Fibroblast of skin of right biceps (primary cell): ENCODE data around the gene ESPN.
A peak's percentile ranks its signal among the peaks of the same experiment; 100 is the strongest.
"Not testable (repeated sequence)": the region's sequence is repeated elsewhere in the genome, so short reads cannot be mapped to it uniquely, and the experiment has no call there.

Experiments used
- DNase-seq: peaks from one replicate; pipeline ENCODE4 v3.0.0-alpha.2; 2013

Gene ESPN

DNA sequence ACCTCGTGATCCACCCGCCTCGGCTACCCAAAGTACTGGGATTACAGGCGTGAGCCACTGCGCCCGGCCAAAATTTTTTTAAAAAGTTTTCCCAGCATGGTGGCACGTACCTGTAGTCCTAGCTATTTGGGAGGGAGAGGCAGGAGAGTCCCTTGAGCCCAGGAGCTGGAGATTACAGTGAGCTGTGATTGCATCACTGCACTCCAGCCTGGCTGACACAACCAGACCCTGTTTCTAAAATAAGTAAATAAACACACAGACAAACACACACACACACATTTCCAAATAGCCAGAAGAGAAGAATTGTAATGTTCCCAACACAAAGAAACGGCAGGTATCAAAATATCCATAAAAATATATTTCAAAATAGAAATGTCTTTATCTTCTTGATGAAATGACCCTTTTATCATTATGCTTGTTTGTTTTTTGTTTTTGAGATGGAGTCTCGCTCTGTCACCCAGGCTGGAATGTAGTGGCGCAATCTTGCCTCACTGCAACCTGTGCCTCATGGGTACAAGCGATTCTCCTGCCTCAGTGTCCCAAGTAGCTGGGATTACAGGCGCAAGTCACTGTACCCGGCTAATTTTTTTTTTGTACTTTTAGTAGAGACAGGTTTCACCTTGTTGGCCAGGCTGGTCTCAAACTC lies 14.2 kb upstream of the ESPN start:
- no peak for DNase-seq

- no peak for DNase-seq
These were observed 11.7 kb upstream of the ESPN start for GRCh38 chr1:6412896-6413295.

GRCh38 chr1:6414443-6414844 lies 10.1 kb upstream of the ESPN start:
- peak; percentile 37 for DNase-seq

DNA sequence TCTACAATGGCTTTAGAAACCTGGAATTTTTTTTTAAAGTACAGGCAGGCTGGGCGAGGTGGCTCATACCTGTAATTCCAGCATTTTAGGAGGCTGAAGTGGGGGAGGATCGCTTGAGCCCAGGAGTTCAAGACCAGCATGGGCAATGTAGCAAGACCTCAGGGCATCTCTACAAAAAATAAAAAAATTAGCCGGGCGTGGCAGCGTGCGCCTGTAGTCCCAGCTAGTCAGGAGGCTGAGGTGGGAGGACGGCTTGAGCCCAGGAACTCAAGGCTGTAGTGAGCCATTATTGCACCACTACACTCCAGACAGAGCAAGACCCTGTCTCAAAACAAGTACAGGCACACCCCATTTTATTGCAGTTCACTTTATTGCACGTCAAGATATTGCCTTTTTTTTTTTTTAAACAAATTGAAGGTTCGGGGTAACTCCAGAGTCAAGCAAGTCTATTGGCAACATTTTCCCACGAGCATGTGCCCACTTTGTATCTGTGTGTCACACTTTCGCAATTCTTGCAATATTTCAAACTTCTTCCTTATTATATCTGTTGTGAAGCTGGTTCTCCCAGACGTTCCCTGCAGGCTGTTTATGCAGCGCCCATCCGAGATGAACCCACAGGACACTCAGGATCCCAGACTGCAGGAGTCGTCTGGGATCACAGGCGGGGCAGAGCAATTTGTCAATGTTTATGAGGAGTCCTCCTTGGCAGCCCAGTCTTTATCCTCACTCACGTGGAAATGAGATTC lies 9.5 kb upstream of the ESPN start:
- no peak for DNase-seq

- DNase-seq = no peak
These were observed 8.3 kb upstream of the ESPN start for GRCh38 chr1:6416295-6416656.

- DNase-seq = no peak
These were observed 7.7 kb upstream of the ESPN start for GRCh38 chr1:6416906-6417305.

- DNase-seq = no peak
These were observed 6.5 kb upstream of the ESPN start for GRCh38 chr1:6417961-6418667.

DNA sequence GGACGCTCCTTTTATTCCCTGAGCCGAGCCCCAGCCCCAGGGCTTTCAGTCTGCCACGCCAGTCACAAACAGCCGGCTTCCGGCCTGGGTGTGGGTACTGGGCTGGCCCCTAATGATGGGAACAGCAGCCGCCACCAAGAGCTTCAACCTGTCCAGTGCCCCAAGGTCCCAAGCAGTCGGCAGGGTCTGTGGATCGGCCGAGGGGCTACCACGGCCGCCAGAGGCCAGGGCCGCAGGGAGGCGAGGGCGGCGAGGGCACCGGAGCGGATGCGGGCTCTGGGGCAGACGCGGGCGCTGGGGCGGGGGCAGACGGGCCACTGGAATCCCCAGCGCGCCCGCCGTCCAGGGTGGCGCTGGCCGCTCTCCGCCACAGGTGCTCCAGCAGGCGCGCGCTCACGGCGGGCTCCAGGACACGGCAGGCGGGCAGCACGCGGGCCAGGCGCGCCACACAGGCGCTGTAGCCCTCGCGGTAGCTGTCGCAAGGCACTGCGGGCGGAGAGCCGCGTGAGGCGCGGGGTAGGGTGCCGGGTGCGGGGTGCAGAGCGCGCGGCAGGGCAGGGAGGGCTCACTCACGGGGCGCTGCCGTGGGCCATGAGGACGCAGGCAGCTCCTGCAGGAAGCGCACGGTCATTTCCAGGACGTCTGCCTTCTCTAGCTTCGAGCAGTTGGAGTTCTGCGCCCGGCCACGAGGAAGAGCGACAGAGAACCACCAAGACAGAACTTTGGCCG lies 5.7 kb upstream of the ESPN start:
- DNase-seq = no peak

DNA sequence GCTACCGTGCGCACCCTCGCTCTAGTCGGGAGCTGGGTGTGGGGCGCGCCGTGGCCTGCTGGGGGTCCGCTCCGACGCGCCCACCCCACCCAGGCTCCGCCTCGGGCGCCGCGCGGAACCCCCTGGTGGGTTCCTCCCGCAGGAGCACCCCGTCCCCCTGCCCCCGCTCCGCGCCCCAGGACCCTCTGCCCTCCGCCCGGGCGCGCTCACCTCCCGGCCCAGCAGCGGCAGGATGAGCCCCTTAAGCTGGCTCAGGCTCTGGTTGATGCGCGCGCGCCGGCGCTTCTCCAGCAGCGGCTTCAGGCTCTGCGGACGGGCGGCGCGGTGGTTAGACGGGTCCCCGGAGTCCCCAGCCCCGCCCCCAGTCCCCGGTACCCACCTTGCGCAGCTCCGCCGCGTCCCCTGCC lies 5.2 kb upstream of the ESPN start:
- no peak for DNase-seq

DNA sequence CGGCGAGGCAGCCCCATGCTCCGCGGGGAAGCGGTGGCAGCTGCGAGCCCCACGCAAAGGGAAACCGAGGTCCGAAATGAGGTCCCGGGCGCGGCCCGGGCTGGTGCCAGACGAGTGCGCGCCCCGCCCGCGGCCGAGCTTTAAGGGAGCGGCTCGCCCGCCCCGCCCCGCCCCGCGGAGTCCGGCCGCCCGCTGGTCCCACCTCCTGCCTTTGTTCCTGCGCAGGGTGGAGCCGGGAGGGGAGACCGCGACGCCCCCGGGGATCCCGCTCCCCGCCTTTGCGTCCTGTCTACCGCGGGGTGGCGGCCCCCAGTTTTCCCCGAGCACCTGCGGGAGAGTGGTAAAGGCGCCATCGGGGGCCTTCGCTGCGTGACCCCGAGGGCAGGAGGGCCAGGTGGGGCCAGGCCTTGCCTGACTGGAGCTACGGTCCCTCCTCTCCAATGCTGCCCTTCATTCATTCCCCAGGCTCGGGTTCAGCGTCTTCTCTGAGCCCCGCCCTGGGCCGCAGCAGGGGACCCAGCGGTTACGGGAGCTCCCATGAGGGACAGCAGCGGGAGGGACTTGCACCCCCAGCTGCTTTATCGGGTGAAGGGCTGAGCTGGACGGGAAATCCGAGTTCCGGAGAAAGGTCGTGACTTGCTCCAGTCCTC lies 4.6 kb upstream of the ESPN start, which contains the start of gene HES2:
Gene HES2 (minus strand): TSS at position 116 of the 650 bp plus-strand sequence. CDS start 99 bp downstream, at position 17.
- DNase-seq = no peak

DNA sequence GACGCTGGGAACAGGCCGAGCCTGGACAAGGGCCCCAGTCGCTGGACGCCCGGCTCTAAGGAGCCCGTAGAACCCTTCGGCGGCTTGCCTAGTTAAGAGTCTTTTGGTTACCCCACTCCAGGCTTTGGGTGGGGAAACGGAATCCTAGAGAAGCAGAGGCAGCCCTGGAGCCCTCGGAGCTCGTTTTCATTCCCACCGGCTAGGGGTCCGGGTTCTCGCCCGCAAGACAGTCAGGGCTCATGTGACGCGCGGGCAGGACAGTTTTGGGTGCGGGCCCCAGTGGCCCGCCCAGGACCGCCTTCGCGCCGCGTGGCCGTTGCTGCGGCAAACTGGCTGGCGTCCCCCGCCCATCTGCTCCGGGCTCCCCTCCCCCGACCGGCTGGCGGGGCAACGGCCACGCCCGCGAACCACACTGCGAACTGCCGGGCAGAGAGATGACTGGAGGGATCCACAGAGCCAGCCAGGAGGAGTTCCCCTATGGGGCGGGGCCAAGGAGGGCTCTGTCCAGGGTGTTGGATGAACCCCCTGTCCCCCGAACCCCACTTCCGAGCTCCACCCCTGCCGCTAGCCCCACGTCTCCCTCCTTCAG lies 4.0 kb upstream of the ESPN start:
- no peak for DNase-seq

DNA sequence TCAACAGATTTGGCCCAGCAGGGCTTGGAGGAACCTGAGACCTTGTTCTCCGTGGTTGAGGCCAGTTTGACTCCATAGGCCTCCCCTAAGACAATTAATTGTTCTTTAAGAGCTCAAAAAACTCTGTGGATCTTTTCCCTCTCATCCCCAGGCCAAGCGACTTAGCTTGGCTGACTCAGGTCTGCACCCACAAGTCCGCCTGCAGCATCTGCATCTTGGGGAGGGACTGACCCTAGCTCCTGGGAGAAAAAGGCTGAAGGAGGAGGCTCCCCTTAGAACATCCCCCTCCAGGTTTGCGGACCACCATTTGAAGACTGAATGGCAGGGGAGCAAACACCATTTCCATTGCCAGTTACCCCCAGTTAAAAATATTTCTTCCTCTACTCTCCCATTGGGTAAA lies 3.3 kb upstream of the ESPN start:
- DNase-seq = no peak

- DNase-seq = peak; percentile 15
These were observed 1.1 kb upstream of the ESPN start for GRCh38 chr1:6423321-6423999.

GRCh38 chr1:6424000-6424565 lies 493 bp upstream of the ESPN start:
- DNase-seq = no peak

- no peak for DNase-seq
These were observed 1.1 kb downstream of the ESPN start for GRCh38 chr1:6425658-6426057.

DNA sequence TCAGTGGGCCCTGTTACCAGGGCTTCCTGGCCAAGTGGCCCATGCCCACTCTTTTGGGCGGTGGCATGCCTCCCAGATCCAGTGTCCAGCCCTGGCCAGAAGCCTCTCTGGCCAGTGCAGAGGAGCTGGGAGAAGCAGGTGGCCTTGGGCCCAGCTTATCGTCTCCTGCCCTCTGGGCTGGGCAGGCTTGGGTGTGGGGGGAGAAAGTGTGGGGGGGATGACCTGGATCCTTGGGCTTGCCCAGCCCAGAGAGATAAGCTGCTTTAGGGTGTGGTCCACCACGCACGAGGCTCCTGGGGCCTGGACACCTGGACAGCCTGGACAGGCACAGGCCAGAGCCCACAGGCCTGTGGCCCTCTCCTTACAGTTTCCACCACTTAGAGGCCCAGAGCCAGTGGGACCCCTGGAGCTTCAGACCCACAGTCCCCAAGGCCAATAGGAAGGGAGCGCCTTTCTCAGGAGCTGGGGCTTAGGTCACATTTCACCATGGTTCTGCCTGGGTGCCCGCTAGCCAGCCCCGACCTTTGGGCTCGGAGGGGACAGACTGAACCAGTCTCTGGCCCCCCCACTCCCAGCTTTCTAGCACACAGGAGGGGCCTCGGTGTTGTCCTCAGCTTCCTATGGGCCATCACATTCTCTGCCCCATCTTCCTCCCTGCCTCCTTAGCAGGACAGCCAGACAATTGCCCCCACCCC lies 1.8 kb downstream of the ESPN start:
- DNase-seq = no peak

DNA sequence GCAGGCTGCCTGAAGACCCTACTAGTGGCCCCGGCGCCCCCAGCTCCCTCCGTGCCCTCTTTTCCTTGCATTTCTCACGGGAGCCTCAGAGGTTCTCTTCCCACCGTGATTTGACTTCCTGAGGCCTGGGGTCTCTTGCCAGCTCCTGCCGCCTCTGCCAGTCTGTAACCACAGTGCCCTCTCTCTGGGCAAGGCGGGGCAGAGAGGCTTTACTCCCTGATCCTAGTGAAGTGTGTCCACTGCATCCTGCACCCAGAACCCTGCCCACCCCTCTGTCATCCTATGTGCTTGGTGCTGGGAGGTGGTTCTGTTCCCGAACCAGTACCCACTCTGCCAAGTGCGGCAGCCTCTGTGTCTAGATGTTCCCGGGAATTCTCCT lies 2.4 kb downstream of the ESPN start:
- no peak for DNase-seq

DNA sequence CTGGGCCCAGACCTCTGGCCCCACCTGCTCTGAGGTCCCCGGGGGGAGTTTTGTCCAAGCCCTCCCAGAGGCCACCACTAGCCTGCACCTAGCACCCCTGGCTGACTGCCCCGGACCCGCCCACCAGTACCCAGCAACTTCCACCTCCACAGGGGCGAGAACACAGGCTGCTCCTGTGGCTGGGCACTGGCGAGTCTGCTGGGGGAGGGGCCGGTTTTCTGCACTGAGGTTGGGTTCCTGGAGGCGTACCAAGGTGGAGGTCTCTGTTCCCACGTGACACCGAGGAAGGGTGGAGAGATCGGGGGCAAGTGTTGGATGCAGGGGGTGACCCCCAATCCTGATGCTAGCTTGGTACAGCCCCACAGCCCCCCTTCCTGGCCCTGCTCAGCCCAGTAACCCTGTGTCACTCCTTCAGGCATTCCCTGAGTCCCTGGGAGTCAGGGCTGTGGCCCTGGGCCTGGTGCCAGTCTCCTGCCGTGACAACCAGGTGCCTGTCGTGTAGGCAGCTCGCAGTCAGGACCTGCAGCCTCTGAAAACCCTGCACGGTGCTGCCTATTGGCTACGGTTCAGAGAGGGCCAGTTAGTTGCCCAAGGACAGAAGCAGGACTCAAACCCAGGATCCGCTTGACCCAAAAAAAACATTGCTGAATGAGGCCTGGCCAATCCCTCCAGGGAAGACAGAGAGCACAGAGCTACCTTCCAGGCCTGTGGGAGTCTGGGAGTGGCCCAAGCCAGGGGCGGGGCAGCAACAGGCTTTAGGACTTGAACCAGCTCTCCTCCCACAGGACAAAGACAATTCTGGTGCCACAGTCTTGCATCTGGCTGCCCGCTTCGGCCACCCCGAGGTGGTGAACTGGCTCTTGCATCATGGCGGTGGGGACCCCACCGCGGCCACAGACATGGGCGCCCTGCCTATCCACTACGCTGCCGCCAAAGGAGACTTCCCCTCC lies 3.1 kb downstream of the ESPN start:
- DNase-seq = no peak

GRCh38 chr1:6428453-6428852 lies 3.9 kb downstream of the ESPN start:
- DNase-seq = not testable (repeated sequence)
